ENCODE results near the gene FAM222A.

FAM222A gene

GRCh38 chr12:109722721-109723094, 9.1 kb downstream of the FAM222A start:
- Mint-ChIP-seq H3K9me3 (no peaks in the 10 kb centered on the region), H3K4me3 (no peak overlapping the region), H3K36me3 (ENCODE audit: low read depth) (no peaks in the 10 kb centered on the region), H3K4me1 (peaks cover 62% of the 10 kb centered on the region), H3K27ac (no peak overlapping the region), H3K27me3 (ENCODE audit: low read depth, poor library complexity) (peaks cover 17% of the 10 kb centered on the region)
- no peak for DNase-seq
- no peak for TF ChIP-seq CTCF (IDR thresholded peaks at IDR 0.05)

GRCh38 chr12:109723311-109723881, 9.8 kb downstream of the FAM222A start:
- TF ChIP-seq CTCF (IDR thresholded peaks at IDR 0.05), result no peak
- H3K27ac Mint-ChIP-seq, result no peak overlapping the region
- no peaks in the 10 kb centered on the region for H3K9me3 Mint-ChIP-seq
- H3K4me3 Mint-ChIP-seq, result no peak overlapping the region
- peaks cover 17% of the 10 kb centered on the region for H3K27me3 Mint-ChIP-seq (ENCODE audit: low read depth, poor library complexity)
- no peak for DNase-seq
- H3K36me3 Mint-ChIP-seq (ENCODE audit: low read depth), result no peaks in the 10 kb centered on the region
- peaks cover 59% of the 10 kb centered on the region for H3K4me1 Mint-ChIP-seq

GRCh38 chr12:109724321-109724892, 10.8 kb downstream of the FAM222A start:
- no peak for TF ChIP-seq CTCF (IDR thresholded peaks at IDR 0.05)
- Mint-ChIP-seq H3K27ac (no peak overlapping the region), H3K27me3 (ENCODE audit: low read depth, poor library complexity) (peaks cover 17% of the 10 kb centered on the region), H3K4me3 (no peak overlapping the region), H3K4me1 (peaks cover 49% of the 10 kb centered on the region), H3K36me3 (ENCODE audit: low read depth) (no peaks in the 10 kb centered on the region), H3K9me3 (no peaks in the 10 kb centered on the region)
- no peak for DNase-seq

GRCh38 chr12:109725321-109726105, 11.9 kb downstream of the FAM222A start:
- no peak for DNase-seq
- no peaks in the 10 kb centered on the region for H3K36me3 Mint-ChIP-seq (ENCODE audit: low read depth)
- no peak overlapping the region for H3K27ac Mint-ChIP-seq
- no peak for TF ChIP-seq CTCF (IDR thresholded peaks at IDR 0.05)
- H3K9me3 Mint-ChIP-seq, result no peaks in the 10 kb centered on the region
- H3K27me3 Mint-ChIP-seq (ENCODE audit: low read depth, poor library complexity), result peaks cover 22% of the 10 kb centered on the region
- no peak overlapping the region for H3K4me3 Mint-ChIP-seq
- H3K4me1 Mint-ChIP-seq, result peaks cover 38% of the 10 kb centered on the region

- Mint-ChIP-seq H3K4me1 (peaks cover 32% of the 10 kb centered on the region), H3K9me3 (no peaks in the 10 kb centered on the region), H3K27ac (no peak overlapping the region), H3K36me3 (ENCODE audit: low read depth) (no peaks in the 10 kb centered on the region), H3K4me3 (no peak overlapping the region), H3K27me3 (ENCODE audit: low read depth, poor library complexity) (peaks cover 25% of the 10 kb centered on the region)
- TF ChIP-seq CTCF (IDR thresholded peaks at IDR 0.05), result no peak
- DNase-seq, result no peak
These were observed 12.5 kb downstream of the FAM222A start for GRCh38 chr12:109726106-109726497.

All from nephron progenitor cell (in vitro differentiated cells).